Stimulated activated CD8-positive, alpha-beta memory T cell treated with anti-CD3 and anti-CD28 coated beads, Interleukin-15, amount 100 ng/mL, for 24 hours (primary cell): ENCODE results near the gene RHOBTB3.
A peak's percentile ranks its signal among the peaks of the same experiment; 100 is the strongest.

ENCODE experiments used
- DNase-seq: peaks from one replicate; pipeline ENCODE4 v3.0.0-alpha.2; 2020; ENCODE audit warnings: low read depth

Gene RHOBTB3

DNA sequence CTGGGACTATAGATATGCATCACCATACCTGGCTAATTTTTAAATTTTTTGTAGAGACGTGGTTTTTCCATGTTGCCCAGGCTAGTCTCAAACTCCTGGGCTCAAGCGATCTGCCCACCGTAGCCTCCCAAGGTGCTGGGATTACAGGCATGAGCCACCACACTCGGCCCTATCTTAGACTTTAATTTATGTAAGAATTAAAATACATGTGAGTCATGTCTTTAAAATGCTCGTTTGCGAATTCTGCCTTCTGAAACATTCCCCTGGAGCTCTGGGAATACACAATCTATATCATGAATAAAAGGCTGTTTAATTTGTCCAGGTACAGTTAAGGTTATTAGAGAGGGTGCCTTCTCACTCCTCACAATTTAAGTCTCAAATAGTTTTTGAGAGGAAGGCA, 32.8 kb downstream of the RHOBTB3 start:
- DNase-seq = no peak

DNA sequence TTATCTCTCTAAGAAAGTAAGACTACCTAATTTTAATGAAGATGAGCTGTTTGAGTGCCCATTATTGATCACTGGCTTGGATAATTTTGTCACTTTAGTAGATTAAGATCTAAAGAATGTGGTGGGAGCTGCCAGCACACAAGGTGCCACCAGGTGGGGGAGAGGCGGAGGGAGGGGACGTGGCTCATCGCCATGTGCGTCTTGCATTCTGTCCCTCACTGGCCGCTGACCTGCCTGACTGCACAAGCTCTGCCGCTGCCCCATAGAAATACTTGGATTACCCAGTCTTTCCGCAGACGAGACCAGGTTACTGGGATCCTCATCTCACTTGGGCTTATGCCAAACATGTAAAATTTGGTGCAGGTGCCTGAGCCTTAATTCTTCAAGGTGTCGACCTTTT, 37.6 kb downstream of the RHOBTB3 start:
- DNase-seq = no peak

DNA sequence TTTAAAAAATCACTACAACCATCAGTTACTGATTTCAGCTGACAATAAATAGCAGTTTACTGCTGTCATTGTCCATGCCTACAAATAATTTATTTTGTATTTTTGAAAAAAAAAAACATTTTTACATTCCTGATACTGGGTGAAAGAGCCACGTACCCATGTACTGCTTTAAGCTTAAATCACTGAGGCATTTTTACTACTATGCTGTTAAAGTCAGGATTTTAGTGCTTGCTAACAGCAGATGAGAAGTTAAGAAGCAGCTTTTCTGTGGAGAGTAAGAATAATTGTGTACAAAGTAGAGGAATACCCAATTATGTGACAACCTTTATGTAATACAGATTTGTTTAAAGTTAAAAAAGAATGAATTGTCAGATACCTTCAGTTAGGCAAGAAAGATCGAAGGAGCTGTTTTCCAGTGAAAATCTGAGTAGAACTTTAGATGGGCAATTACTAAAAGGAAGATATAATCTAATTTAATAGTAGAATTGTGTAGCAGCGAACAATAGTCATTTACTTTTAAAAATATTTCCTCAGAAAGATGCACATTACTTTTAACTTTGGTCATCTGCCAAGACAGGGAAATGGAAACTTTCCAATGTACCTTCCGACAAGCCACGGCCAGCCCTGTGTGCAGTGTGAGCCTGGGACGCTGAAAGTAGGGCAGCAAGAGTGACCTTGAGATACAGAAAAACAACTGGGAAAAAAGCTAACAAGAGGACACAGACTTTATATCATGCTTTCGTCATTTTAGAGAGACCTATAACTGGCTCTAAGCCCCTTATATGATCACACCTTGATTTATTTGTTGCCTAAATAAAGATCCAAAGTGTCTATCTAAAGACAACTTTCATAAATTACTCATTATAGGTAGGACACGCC, 39.9 kb downstream of the RHOBTB3 start:
- no peak for DNase-seq

DNA sequence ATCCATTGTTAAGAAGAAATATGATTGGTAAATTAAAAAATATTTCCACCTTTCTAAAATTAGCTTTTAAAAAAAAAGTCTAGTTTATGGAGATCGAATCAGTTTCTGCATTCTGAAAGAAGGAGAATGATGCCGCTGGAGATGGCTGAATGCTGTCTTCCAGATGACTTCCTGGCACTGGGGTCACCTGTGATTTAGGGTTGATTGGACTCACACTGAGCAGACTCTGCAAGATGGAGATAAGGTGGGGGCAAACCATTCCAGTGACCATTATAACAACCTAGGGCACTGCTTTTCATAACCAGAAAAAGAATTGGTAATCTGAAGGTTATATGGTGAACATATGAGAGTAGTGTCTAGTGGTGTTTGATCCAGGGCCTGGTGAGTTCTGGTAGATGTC, 40.8 kb downstream of the RHOBTB3 start:
- no peak for DNase-seq

DNA sequence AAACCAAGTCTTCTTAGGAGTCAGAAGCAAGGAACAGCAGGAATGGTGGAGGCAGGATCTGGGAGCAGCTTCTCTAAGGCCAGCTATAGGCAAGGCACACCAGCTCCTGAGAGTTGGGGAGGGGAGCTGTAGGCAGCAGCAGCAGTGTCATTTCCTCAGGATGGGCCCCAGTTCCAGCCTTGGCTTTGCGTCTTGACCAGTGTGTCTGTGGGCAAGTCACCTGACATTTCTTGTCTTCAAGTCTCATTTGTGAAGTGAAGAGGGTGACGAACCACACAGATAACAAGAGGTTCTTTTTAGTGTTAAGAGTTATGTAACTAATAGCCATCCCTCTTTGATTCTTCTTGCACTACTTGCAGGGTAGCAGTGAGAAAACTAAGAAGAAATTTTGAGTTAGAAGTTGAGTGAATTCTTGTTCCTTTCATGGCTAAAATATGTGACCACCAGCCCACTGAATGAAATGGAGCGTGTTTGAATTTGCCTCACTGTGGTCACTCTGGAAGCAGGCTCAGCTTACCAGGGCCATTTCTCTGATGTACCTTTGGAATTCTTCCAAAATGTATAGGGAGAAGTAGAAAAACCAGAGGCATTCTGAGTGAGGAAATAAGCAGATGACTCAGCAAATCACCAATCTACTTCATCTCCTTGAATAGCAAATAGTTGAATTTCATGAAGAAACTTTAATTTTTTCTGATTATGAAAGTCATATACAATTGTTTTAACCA, 42.4 kb downstream of the RHOBTB3 start:
- no peak for DNase-seq

DNA sequence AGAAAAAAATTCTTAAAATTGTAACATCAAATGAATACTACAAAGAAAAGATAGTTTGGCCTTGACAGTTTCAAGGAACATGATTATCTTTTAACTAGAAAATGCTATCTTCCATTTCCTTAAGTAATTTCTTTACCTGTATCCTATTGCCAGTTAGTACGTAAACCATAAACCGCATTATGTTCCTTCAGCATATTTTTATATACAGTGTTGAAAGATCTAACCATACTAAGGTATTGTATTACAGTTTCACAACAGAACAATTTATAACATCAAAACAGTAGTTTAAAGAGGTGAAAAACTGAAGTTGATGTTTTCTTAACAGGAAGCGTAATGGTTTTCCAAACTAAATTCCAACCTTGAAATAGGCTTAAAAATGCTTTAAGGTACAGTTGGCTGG, 46.3 kb downstream of the RHOBTB3 start:
- DNase-seq = no peak

DNA sequence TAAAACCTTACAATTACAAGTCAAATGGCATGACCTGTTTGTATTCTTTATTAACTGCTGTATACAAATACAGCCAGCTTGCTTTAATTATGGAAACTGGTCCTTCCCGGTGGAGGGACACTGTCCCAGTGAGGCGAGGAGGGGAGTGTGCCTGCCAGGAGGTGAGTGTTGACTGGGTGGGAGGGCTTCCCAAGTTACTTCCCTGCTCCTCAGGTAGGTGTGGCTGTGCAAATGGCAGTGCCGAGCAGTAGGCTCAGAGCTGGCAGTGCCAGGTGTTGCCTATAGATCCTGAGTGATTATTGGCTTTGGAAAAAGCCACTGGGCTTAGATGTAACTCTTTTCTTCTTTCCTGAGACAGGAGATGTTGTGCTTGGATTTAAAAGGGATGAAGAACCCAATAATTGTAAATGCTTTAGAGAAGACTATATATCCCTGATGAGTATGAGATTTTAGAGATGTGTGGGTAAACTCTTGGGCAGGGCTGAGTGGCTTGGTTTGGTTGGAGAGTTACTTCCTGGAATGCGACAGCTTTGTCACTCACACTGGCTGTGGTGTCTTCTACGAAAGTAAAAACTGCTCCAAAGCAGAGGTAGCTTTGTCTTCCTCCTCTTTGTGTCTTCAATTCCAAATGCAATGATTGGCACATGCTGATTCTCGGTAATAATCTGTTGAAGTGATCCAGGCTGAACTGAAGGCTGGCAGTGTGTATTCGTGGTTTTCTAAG, 47.7 kb downstream of the RHOBTB3 start:
- DNase-seq = no peak

DNA sequence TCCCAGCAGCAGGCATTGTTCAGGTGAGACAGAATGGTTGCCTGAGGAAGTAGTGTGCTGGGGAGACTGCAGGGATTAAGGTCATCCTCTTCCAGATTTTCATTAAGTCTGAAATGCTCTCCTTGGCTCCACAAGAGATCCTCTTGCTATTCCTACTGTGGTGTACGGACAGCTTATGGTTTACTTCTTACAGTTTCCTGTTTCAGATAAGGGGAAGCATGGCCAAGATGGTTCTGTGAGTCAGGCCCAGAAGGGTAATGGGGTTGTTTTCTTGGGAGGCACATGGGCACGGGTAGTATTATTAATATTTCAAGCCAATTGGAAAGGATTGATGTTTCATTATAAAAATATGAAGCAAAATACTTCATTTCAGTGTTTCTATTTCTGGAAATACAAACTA, 48.5 kb downstream of the RHOBTB3 start:
- DNase-seq = no peak

DNA sequence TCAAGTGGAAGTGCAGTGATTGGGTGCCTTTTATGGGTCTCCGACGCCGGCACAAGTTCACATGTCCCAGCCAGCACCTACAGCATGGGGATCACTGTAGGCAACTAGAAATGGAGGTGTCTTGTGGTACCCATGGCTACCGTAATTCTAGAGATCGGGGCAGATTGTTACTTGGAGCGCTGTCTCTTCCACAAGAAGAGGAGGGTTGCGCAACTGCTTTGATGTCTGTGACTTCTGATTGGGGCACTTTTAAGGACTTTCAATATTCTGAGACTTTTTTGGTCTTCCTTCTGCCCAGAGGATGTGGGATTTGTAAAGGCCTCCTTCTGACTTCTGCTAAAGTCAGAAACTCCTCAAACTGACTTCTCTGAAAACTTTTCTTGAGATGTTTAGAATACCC, 49.5 kb downstream of the RHOBTB3 start:
- no peak for DNase-seq

DNA sequence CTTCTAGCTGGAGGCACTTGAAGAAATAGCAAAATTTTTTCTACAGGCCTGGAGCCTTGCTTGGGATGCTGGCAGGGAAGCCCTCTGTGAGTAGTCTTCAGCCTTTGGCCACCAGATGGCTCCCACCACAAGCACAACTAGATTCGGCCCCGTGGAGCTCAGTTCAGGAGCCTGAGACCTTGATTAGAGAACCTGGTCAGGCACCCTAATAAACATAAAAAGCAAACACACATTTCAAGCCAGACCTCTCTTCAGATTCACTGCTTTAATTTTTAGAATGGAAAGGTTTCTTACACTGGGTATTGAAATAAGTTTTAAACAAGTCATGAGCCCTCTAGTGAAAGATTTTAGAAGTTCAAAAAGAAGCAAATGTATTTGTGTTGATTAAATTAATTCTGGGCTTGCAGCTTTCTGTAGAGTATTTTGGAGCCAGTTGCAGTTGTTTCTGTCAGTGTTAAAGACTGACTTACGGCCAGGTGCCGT, 50.0 kb downstream of the RHOBTB3 start:
- DNase-seq = peak; percentile 26

DNA sequence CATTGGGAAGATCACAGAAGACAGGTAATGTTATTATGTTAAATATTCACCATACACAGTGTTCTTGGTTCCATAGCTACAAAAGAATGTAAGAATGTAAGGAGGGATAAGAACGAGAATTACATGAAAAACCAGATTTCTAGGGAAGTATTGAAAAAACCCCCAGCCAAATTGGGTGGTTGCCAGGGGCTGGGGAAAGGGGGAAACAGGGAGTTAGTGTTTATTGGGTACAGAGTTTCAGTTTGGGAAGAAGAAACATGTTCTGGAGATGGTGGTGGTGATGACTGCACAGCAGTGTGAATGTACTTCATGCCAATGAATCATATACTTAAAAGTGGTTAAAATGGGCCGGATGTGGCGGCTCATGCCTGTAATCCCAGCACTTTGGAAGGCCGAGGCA, 51.0 kb downstream of the RHOBTB3 start:
- DNase-seq = no peak

DNA sequence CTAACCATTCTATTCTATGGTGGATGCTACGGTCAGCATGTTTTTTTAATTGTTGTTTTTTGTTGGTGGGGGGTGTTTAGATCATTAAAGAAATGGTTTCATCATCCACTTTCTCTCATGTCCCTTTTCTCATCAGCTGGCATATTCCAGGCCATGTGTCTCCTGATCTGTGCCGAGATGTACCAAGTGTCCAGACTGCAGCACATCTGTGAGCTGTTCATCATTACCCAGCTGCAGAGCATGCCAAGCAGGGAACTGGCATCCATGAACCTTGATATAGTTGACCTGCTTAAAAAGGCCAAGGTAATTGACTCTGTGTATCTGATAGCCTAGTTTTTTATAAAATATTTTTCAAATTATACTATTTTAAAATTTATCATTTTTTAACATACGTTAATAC, 52.5 kb downstream of the RHOBTB3 start:
- no peak for DNase-seq

DNA sequence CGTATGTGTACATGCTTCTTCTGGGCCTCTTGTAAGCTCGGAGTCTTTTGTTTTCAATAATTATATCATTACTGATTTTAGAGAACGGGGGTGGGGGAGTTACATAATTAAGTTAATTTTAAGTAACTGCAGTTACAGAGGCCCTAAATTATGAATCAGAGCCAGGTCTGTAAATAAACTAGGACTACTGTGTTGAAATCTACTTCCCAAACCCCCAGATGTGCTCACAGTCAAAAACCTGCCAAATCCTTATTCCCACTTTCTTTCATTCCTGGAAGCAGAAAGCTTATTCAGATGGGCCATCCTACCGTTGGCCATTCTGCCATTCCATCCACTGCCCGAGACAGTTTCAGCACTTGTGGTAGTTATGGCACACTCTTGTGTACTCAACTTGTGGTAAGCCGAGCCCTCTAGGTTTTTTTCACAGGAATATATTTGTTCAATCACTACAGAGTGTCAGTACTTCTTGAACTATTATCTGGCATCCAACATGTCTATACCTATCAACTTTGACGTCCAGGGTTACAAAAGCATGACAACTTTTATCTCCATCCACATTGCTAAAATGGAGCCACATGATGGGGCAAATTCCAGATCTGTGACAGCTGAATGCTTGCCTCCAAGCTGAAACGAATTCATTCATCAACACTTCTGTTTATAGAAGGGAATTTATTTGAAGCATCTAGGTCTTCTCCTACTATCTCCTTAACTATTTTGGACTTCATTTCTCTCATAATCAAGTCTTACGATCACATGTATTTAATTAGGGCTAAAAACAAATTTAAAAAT, 53.6 kb downstream of the RHOBTB3 start:
- no peak for DNase-seq

DNA sequence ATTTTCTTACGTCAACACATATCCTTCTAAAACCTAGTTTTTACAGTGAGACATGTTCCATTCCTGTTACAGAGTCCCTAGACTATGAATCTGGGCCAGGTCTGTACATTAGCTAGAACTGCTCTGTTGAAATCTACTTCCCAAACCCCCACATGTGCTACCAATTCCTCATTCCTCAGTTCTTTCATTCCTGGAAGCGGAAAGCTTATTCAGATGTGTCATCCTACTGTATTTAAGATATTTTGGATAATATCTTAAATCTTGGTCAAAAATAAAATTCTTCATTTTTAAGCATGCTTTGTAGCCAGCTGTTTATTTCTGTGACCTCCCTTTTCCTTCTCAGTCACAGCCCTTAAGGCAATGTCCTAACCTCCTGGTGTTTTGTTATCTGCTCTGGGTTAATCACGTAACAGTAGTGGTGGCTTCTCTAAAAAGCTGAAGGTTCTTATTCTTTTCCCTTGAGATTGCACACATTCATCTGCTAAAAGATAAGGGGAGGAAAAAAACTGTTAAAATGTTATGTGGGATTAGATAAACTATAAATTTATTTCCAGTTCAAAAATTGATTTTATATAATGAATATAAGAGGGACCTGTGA, 55.8 kb downstream of the RHOBTB3 start:
- no peak for DNase-seq

DNA sequence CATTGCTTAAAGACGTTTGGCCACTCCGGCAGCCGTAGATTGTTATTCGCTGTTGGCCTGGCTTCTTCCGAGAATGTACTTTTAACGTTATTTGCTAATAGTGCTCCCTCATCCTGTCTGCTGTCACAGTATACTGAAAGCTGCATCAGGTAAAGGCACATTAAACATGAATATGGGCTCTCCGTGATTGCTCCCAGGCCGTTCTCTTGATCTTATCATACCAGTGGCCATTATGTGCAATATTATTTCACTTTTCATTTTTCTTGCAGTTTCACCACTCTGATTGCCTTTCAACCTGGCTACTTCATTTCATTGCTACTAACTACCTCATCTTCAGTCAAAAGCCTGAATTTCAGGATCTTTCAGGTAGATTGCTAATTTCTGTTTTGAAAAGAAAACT, 57.4 kb downstream of the RHOBTB3 start:
- no peak for DNase-seq

DNA sequence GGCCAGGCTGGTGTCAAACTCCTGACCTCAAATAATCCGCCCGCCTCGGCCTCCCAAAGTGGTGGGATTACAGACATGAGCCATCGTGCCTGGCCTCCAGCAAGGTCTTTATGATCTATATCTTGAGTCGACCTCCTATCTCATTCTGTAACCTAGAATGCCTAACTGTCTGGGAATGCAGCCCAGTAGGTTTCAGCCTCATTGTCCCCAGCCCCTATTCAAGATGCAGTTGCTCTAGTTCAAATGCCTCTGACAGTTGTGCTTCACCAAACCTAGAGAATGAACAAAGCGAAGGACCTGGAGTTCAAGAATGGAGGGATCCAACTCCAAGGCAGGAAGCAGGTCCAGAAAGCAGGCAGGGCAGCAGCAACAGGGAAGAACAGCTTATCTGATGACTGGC, 60.6 kb downstream of the RHOBTB3 start:
- no peak for DNase-seq

DNA sequence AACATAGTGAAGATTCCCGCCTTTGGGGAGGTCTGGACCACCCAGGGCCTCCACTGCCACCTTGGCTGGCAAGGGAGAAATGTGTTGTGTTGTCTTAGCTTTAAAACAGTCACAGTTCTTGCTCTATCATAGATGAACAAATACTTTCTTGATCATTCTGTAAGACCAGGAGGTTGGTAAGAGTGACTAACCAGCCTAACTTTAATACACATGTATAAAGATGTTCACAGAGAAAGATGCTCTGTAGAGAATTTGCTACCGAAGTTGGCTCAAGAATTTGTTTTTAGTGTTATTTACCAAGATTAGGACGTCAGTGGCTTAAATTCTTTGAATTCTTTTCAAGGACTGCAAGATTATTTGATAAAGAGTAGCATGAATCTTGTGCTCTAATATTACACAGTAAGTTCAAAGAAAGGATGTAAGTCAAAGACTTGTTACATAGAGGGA, 63.0 kb downstream of the RHOBTB3 start:
- no peak for DNase-seq

DNA sequence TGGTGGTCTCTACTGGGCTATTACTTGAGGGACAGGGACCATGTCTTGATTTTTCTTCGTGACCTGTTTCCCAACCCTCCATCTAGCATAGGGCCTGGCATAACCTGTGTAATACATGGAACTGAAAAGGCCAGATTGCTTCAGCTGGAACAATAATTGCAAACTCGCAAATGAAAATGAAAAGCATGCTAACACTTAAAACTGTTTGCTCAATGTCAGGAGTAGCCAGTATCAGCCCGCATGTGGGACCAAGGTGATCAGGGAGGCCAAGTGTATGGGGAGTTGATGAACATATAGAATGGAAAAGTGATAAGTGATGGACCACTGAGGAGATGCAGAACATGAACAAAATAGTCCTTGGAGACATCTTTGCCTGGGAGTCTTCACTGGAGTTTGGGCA, 66.2 kb downstream of the RHOBTB3 start:
- no peak for DNase-seq

DNA sequence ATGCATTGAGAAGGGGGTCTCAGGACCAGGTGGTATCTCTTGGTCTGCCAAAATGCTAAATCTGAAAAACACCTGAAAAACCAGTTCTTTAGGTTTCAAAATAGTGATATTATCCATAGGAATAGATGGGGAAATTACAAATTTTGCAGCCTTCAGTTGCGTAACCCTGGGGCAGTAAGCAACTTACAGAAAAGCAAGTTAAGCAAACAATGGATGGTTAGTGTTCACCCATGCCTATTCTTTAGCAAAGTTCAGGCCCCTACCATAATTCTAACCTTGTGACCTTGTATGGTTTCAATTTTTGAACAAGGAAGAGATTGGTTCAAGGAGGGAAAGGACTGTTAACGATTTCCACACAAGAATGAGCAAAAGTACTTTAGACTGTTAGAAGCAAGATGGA, 66.9 kb downstream of the RHOBTB3 start:
- no peak for DNase-seq

DNA sequence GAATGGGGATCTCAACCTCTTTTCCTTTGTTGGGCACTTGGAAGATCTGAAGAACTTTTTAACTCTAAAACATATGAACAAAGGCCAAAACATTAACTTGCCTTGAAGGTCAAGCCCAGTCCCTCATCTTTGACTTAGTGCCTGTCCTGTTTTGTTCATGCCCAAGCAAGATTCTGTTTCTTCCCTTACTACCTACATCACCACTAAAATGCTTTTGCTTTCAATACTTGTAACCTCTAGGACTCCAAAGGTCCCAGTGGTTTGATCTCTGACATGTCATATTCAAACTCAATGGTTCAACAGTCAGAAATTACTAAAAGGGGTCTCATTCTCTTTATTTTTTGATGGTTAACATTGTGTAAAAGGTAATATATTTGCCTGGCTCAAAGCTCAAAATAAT, 67.4 kb downstream of the RHOBTB3 start:
- no peak for DNase-seq

DNA sequence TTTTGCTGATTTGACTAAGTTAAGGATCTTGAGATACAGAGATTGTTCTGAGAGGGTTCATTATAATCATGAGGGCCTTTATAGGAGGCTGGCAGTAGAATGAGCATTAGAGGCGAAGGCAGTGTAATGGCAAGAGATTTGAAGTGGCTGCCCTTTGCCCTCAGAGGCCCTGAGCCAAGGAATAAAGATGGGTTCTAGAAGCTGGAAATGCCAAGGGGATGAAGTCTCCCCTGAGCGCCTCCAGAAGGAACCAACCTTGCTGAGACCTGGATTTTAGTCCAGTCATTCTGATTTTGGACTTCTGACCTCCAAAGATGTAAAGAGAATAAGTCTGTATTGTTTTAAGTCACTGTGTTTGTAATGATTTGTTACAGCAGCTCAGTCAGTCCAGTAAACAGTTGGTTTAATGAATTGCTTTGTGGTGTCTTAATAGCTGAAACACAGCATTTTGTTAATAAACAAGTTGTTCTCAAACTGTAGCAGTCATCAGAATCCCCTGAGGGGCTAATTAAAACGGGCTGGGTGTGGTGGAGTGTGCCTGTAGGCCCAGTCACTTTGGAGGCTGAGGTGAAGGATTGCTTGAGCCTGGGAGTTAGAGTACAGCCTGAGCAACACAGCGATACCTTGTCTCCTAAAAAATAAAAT, 68.2 kb downstream of the RHOBTB3 start:
- no peak for DNase-seq
